Measurements from ENCODE around the gene USP37.

DNA sequence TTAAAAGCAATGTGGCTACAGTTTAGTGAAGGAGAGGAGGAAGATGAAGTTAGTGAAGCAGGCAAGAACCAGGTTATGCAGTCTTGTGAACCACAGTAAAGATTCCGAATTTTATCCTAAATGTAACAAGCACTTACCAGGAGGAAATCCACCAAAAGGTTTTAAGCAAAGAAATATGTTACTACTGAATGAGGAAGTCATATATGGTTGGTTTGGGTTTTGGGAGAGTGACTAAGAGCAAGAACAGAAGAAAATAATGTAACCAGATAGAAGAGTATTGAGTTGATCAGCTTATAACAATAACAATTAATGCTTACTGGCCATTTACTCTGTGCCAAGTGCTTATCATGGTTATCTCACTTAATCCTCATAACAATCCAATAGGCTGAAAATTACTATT lies 1.9 kb downstream of the USP37 start:
- TF ChIP-seq, protein P1, sequence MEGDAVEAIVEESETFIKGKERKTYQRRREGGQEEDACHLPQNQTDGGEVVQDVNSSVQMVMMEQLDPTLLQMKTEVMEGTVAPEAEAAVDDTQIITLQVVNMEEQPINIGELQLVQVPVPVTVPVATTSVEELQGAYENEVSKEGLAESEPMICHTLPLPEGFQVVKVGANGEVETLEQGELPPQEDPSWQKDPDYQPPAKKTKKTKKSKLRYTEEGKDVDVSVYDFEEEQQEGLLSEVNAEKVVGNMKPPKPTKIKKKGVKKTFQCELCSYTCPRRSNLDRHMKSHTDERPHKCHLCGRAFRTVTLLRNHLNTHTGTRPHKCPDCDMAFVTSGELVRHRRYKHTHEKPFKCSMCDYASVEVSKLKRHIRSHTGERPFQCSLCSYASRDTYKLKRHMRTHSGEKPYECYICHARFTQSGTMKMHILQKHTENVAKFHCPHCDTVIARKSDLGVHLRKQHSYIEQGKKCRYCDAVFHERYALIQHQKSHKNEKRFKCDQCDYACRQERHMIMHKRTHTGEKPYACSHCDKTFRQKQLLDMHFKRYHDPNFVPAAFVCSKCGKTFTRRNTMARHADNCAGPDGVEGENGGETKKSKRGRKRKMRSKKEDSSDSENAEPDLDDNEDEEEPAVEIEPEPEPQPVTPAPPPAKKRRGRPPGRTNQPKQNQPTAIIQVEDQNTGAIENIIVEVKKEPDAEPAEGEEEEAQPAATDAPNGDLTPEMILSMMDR (IDR thresholded peaks at IDR 0.05) = no peak
- TF ChIP-seq POLR2A (IDR thresholded peaks at IDR 0.05) = no peak

Measured in heart left ventricle (tissue), 13 donors.